Immature natural killer cell (primary cell): ENCODE data around the gene ITPKC. TPM values are rescaled to one million over a fixed set of nuclear protein-coding genes. Genes with fewer than 3 reads are reported as not detected.
"Not testable (repeated sequence)": the region's sequence is repeated elsewhere in the genome, so short reads cannot be mapped to it uniquely, and the experiment has no call there.

Experiments
- DNase-seq, 3 donors: peaks; one replicate each; pipeline ENCODE4 v3.0.0; 2022; ENCODE audit warnings: mixed read lengths in 1 of 3
- H3K27ac Mint-ChIP-seq, 6 donors: one replicate each; pipeline ENCODE4 v1.8.0; 2020; ENCODE audit warnings: mixed read lengths in 6 of 6, mild to moderate bottlenecking in 5 of 6, inconsistent platforms in 4 of 6, moderate library complexity in 3 of 6
- H3K27me3 Mint-ChIP-seq, 3 donors: one replicate each; pipeline ENCODE4 v1.8.0; 2020 to 2021; ENCODE audit warnings: low read depth in 3 of 3, mild to moderate bottlenecking in 3 of 3, mixed read lengths in 3 of 3, moderate library complexity in 3 of 3, inconsistent platforms in 1 of 3
- H3K36me3 Mint-ChIP-seq, 3 donors: one replicate each; pipeline ENCODE4 v1.8.0; 2020; ENCODE audit warnings: mixed read lengths in 3 of 3, inconsistent platforms in 2 of 3, mild to moderate bottlenecking in 2 of 3
- H3K4me1 Mint-ChIP-seq, 2 donors: one replicate each; pipeline ENCODE4 v1.8.0; 2020; ENCODE audit warnings: inconsistent platforms in 2 of 2, mild to moderate bottlenecking in 2 of 2, mixed read lengths in 2 of 2, moderate library complexity in 1 of 2
- H3K4me3 Mint-ChIP-seq, 5 donors: one replicate each; pipeline ENCODE4 v1.8.0; 2020; ENCODE audit warnings: mild to moderate bottlenecking in 5 of 5, mixed read lengths in 5 of 5, inconsistent platforms in 3 of 5, moderate library complexity in 3 of 5
- H3K9me3 Mint-ChIP-seq, 6 donors: one replicate each; pipeline ENCODE4 v1.8.0; 2020; ENCODE audit warnings: mild to moderate bottlenecking in 6 of 6, mixed read lengths in 6 of 6, inconsistent platforms in 4 of 6, moderate library complexity in 3 of 6
- polyA plus RNA-seq, 3 donors: library from polyadenylated mRNA; unstranded; fragments of 300-500 nt; fragmentation: Illumina TruSeq; gene quantifications; one replicate each; pipeline ENCODE4 v1.2.3, GENCODE V29; 2021

Gene ITPKC
- polyA plus RNA-seq, 3 donors from 2014 or later: 3.8 to 8.1 (median 4.5) TPM

DNA sequence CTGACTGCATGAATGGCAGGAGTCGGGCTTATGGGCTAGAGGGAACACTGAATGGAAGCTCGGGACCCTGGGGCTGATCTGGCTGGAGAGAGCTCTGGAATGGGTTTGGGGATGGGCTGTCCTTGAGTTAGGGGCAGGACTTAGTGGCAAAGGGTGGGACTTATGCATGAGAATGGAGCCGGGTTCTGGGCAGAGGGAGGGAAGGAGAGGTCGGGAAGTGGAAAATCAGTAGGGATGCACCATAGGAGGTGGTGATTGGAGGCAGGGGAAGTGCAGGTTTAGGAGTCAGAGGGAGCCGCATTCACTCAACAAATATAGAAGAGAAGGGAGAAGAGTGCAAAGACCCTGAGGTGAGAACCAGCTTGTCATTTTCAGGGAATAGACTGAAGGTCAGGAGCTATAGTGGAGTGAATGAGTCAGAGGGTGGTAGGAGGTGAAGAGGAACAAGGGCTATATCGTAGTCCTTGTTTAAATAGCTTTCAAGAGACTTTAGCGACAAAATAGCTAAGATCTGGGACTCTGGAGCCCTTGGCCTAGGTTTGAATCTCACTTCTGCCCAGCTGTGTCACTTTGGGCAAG lies 61.9 kb downstream of the ITPKC start:
- H3K4me3 Mint-ChIP-seq: peak overlapping the region; percentile 90 to 98 (median 92)
- no peaks in the 10 kb centered on the region for H3K9me3 Mint-ChIP-seq
- peaks cover 36 to 46% of the 10 kb centered on the region in 2 donors for H3K4me1 Mint-ChIP-seq
- H3K36me3 Mint-ChIP-seq: peaks cover 3 to 17% (median 13%) of the 10 kb centered on the region in 3 donors
- peaks cover 15 to 18% (median 17%) of the 10 kb centered on the region in 3 donors for H3K27me3 Mint-ChIP-seq
- no peak for DNase-seq
- H3K27ac Mint-ChIP-seq: peak overlapping the region; percentile 96 to 100 (median 97)

DNA sequence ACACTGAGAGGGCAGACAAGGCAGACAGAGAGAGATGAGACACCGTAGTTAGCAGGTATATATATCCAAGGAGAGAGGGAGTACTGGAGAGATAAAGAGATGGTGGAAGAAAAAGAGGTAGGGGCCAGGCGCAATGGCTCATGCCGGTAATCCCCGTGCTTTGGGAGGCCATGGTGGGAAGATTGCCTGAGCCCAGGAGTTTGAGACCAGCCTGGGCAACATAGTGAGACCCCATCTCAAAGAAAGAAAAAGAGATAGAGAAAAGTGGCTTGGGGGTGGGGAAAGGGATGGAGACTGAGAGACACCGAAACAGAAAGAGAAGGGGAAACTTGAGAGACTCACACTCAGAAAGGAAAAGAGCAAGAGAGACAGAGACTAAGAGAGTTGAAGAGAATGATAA lies 63.7 kb downstream of the ITPKC start:
- peaks cover 36 to 46% of the 10 kb centered on the region in 2 donors for H3K4me1 Mint-ChIP-seq
- peak overlapping the region; percentile 14 to 76 (median 61) for H3K27ac Mint-ChIP-seq
- H3K4me3 Mint-ChIP-seq: peak overlapping the region in 3 of 5 donors; percentile 8 to 60 (median 18)
- DNase-seq: no peak
- peaks cover 15 to 17% (median 17%) of the 10 kb centered on the region in 3 donors for H3K27me3 Mint-ChIP-seq
- peaks cover 3 to 19% (median 13%) of the 10 kb centered on the region in 3 donors for H3K36me3 Mint-ChIP-seq
- H3K9me3 Mint-ChIP-seq: no peaks in the 10 kb centered on the region

DNA sequence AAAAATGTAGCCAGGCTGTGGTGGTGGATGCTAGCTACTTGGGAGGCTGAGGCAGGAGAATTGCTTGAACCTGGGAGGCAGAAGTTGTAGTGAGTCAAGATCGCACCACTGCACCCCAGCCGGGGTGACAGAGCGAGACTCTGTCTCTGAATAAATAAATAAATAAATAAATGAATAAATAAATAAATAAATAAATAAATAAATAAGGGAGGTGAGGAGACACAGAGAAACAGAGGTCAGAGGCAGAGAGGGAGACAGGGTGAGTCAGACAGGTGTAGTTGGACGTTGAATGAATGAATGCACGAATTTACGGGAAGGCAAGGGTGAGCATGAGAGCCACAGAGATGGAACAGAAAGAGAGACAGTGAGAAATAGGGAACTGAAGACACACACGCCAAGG lies 64.2 kb downstream of the ITPKC start:
- peaks cover 3 to 19% (median 13%) of the 10 kb centered on the region in 3 donors for H3K36me3 Mint-ChIP-seq
- no peak overlapping the region for H3K4me3 Mint-ChIP-seq
- DNase-seq: no peak
- peaks cover 15 to 17% (median 17%) of the 10 kb centered on the region in 3 donors for H3K27me3 Mint-ChIP-seq
- peak overlapping the region in 3 of 6 donors; percentile 2 to 50 (median 24) for H3K27ac Mint-ChIP-seq
- peaks cover 34 to 44% of the 10 kb centered on the region in 2 donors for H3K4me1 Mint-ChIP-seq
- no peaks in the 10 kb centered on the region for H3K9me3 Mint-ChIP-seq

DNA sequence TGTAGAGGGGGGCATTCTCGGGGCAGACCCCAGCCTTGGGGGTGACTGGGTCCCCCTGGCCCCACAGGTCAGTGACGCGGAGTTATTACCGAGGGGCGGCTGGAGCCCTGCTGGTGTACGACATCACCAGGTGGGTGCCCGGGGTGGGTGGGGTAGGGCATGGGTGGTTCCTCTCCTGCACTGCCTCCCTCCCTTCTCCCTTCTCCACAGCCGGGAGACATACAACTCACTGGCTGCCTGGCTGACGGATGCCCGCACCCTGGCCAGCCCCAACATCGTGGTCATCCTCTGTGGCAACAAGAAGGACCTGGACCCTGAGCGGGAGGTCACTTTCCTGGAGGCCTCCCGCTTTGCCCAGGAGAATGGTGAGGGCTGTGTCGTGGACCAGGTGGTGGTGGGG lies 66.8 kb downstream of the ITPKC start:
- H3K27ac Mint-ChIP-seq: no peak overlapping the region
- H3K4me1 Mint-ChIP-seq: peaks cover 20 to 23% of the 10 kb centered on the region in 2 donors
- H3K36me3 Mint-ChIP-seq: peaks cover 3 to 19% (median 13%) of the 10 kb centered on the region in 3 donors
- peaks cover 0 to 4% (median 4%) of the 10 kb centered on the region in 3 donors for H3K27me3 Mint-ChIP-seq
- DNase-seq: no peak
- no peaks in the 10 kb centered on the region for H3K9me3 Mint-ChIP-seq
- H3K4me3 Mint-ChIP-seq: no peak overlapping the region

DNA sequence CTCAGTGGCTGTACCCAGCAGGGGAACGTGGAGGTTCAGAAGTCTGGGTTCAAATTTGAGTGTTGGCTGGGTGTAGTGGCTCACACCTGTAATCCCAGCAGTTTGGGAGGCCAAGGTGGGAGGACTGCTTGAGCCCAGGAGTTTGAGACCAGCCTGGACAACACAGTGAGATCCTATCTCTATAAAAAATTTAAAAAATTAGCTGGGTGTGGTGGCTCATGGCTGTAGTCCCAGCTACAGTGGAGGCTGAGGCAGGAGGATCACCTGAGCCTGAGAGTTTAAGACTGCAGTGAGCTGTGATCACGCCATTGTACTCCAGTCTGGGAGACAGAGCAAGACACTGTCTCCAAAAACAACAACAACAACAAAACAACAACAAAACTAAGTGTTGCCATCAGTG lies 67.2 kb downstream of the ITPKC start:
- not testable (repeated sequence) for DNase-seq, H3K27me3 Mint-ChIP-seq, H3K4me3 Mint-ChIP-seq, H3K9me3 Mint-ChIP-seq
- Mint-ChIP-seq H3K4me1 (peaks cover 16 to 19% of the 10 kb centered on the region in 2 donors), H3K36me3 (peaks cover 3 to 19% (median 13%) of the 10 kb centered on the region in 3 donors), H3K27ac (peak overlapping the region in 4 of 6 donors; percentile 9 to 23 (median 16))

DNA sequence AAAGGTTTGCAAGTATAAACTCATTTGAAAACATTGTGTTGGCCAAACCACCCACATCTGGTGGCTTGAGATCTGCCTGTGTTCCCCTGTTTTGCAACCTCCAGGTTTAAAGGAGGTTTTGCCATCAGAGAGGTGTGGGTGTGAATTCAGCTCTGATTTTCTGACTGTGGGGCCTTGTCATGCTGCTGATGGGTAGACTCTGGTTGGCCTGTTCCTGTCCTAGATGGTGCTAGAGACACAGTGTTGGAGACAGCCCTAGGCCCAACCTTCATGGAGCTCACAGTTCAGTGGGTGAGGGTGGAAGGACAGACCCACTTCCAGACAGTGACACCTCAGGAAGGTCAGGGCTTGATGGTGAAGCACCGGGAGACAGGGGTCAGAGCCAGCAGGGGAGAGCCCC lies 68.6 kb downstream of the ITPKC start:
- H3K27ac Mint-ChIP-seq: peak overlapping the region in 4 of 6 donors; percentile 13 to 71 (median 44)
- no peak for DNase-seq
- H3K4me3 Mint-ChIP-seq: no peak overlapping the region
- peaks cover 11 to 12% of the 10 kb centered on the region in 2 donors for H3K4me1 Mint-ChIP-seq
- H3K36me3 Mint-ChIP-seq: peaks cover 3 to 20% (median 20%) of the 10 kb centered on the region in 3 donors
- peaks cover 0 to 4% (median 2%) of the 10 kb centered on the region in 3 donors for H3K27me3 Mint-ChIP-seq
- H3K9me3 Mint-ChIP-seq: no peaks in the 10 kb centered on the region

DNA sequence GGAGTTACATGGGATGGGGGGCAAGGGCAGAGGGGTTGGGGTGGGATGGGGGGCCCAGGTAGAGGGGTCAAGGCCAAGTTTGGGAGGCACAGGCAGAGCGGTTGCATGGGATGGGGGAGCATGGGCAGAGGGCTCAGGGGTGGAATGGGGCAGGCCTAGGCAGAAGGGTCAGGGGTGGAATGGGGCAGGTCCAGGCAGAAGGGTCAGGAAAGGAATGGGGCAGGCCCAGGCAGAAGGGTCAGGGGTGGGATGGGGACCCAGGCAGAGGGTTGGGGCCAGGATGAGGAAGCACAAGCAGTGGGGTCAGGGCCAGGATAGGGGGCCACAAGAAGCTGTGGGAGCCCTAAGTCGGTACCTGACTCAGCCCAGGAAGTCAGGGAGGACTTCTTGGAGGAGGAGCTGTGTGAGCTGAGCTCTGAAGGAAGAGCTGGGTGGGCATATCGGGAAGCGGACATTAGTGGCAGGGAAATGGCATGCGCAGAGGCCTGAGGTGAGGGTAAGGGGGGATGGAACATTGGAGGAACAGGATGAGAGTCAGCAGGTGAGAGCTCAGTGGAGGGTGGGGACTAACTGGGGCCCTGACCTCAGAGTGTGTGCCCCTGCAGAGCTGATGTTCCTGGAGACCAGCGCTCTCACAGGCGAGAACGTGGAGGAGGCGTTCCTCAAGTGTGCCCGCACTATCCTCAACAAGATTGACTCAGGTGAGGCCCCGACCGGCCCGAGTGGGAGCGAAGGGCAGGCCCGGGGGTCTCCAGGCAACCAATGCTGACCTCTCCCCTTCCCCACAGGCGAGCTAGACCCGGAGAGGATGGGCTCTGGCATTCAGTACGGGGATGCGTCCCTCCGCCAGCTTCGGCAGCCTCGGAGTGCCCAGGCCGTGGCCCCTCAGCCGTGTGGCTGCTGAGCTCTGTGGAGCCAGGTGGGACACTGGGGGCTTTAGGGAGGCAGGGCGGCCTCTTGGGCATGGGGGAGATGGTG lies 69.4 kb downstream of the ITPKC start:
- peaks cover 3 to 19% (median 17%) of the 10 kb centered on the region in 3 donors for H3K36me3 Mint-ChIP-seq
- DNase-seq: no peak
- peak overlapping the region in 3 of 6 donors; percentile 34 to 67 (median 63) for H3K27ac Mint-ChIP-seq
- peaks cover 0 to 4% (median 2%) of the 10 kb centered on the region in 3 donors for H3K27me3 Mint-ChIP-seq
- no peak overlapping the region for H3K4me3 Mint-ChIP-seq
- peaks cover 10 to 11% of the 10 kb centered on the region in 2 donors for H3K4me1 Mint-ChIP-seq
- no peaks in the 10 kb centered on the region for H3K9me3 Mint-ChIP-seq

Other genes starting within 250 kb of the ITPKC start
- 100 to 1,000 TPM; 115 to 186 (median 156) TPM for gene SHKBP1, start 140.2 kb upstream of the ITPKC start, polyA plus RNA-seq
- gene LTBP4, start 115.7 kb upstream of the ITPKC start, polyA plus RNA-seq: 10 to 100 TPM in 2 of 3 donors, 1 to 10 TPM in 1; 8.9 to 21.5 (median 18.8) TPM
- gene NUMBL, start 26.5 kb upstream of the ITPKC start, polyA plus RNA-seq: 1 to 10 TPM in 2 of 3 donors, not detected in 1; 1.3 to 1.7 TPM
- 10 to 100 TPM; 18.3 to 23.5 (median 20.8) TPM for gene COQ8B, start 226 bp upstream of the ITPKC start, polyA plus RNA-seq
- gene ACTMAP, start 33.4 kb downstream of the ITPKC start, polyA plus RNA-seq: 1 to 10 TPM in 2 of 3 donors, not detected in 1; 3.1 to 6.2 TPM
- 10 to 100 TPM; 28.9 to 78.7 (median 39.2) TPM for gene SNRPA, start 34.1 kb downstream of the ITPKC start, polyA plus RNA-seq
- not detected for gene MIA, start 58.4 kb downstream of the ITPKC start, polyA plus RNA-seq
- 100 to 1,000 TPM; 129 to 151 (median 150) TPM for gene RAB4B, start 61.1 kb downstream of the ITPKC start, polyA plus RNA-seq
- 100 to 1,000 TPM in 2 of 3 donors, 10 to 100 TPM in 1; 88.4 to 124 (median 101) TPM for gene EGLN2, start 82.1 kb downstream of the ITPKC start, polyA plus RNA-seq
- gene CYP2A6, start 133.3 kb downstream of the ITPKC start, polyA plus RNA-seq: under 1 TPM in 1 of 3 donors, not detected in 2; 0.48 TPM
- gene CYP2A7, start 165.1 kb downstream of the ITPKC start, polyA plus RNA-seq: not detected